GM18870 (cell line): Measurements from ENCODE around the gene CARD9.

Source experiments
- ATAC-seq: cut with Tn5 transposase; IDR thresholded peaks from one replicate; pipeline ENCODE4 v1.9.1; 2021; ENCODE audit warnings: moderate library complexity; ENCODE audit not compliant: unreplicated experiment

The CARD9 gene

GRCh38 chr9:136349546-136349945 is 23.9 kb downstream of the CARD9 start:
- no peak for ATAC-seq

GRCh38 chr9:136348691-136349090 is 24.8 kb downstream of the CARD9 start:
- no peak for ATAC-seq

- no peak for ATAC-seq
Measured at GRCh38 chr9:136347472-136348256, 25.8 kb downstream of the CARD9 start.

- ATAC-seq = no peak
Measured at GRCh38 chr9:136346927-136347465, 26.5 kb downstream of the CARD9 start.

- no peak for ATAC-seq
Measured at GRCh38 chr9:136346157-136346481, 27.4 kb downstream of the CARD9 start.

GRCh38 chr9:136345281-136346156 is 27.9 kb downstream of the CARD9 start:
- no peak for ATAC-seq

GRCh38 chr9:136344544-136345280 is 28.8 kb downstream of the CARD9 start:
- ATAC-seq = no peak

GRCh38 chr9:136343884-136344269 is 29.6 kb downstream of the CARD9 start:
- no peak for ATAC-seq

- ATAC-seq = no peak
Measured at GRCh38 chr9:136343121-136343883, 30.2 kb downstream of the CARD9 start.

GRCh38 chr9:136342181-136343120 is 31.0 kb downstream of the CARD9 start:
- ATAC-seq = no peak

- no peak for ATAC-seq
Measured at GRCh38 chr9:136341769-136342168, 31.7 kb downstream of the CARD9 start.

- no peak for ATAC-seq
Measured at GRCh38 chr9:136341042-136341655, 32.3 kb downstream of the CARD9 start.

GRCh38 chr9:136340356-136341041 is 33.0 kb downstream of the CARD9 start:
- no peak for ATAC-seq

- no peak for ATAC-seq
Measured at GRCh38 chr9:136339958-136340310, 33.5 kb downstream of the CARD9 start.

- ATAC-seq = no peak
Measured at GRCh38 chr9:136339173-136339957, 34.1 kb downstream of the CARD9 start.

- no peak for ATAC-seq
Measured at GRCh38 chr9:136338511-136338910, 35.0 kb downstream of the CARD9 start.
